PC-3 (cell line): ENCODE measurements around the gene CAMK1D.

Experiments
- EZH2 ChIP-seq: fragments of 300-600 bp; sonication (generic); IDR thresholded peaks from one replicate; pipeline ENCODE4 v1.6.1; 2017; ENCODE audit warnings: antibody characterized with exemption, mild to moderate bottlenecking, low read length; ENCODE audit not compliant: unreplicated experiment
- EZH2phosphoT487 ChIP-seq: fragments of 300-600 bp; sonication (generic); IDR thresholded peaks from 2 replicates; pipeline ENCODE4 v1.6.1; 2018; ENCODE audit warnings: mild to moderate bottlenecking, antibody characterized with exemption, low read length, borderline replicate concordance
- TF ChIP-seq, protein P1 (sequence below): fragments of 300-600 bp; sonication (generic); conservative IDR thresholded peaks from 2 replicates; pipeline ENCODE4 v1.5.1; 2017; ENCODE audit warnings: antibody characterized with exemption, low read depth, mild to moderate bottlenecking, low read length

DNA sequence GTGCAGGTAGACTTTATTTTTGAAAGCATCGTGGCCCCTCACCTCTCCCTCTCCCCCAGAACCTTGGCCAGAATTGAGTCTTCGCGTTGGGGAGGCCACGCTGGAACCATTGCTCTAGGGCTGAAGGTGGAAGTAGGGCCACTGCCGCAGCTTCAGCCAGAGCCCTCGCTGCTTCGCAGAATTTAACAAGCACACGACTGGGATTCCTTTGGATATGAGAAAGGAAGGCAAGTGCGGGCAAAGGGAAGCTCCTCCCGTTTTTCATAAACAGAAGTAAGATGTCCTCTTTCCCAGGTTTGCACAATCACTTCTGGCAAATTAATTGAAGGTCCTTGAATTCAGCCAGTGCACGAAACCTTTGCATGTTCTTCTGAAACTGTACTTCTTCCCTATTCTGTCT lies 484.1 kb downstream of the CAMK1D start:
- TF ChIP-seq, protein P1, sequence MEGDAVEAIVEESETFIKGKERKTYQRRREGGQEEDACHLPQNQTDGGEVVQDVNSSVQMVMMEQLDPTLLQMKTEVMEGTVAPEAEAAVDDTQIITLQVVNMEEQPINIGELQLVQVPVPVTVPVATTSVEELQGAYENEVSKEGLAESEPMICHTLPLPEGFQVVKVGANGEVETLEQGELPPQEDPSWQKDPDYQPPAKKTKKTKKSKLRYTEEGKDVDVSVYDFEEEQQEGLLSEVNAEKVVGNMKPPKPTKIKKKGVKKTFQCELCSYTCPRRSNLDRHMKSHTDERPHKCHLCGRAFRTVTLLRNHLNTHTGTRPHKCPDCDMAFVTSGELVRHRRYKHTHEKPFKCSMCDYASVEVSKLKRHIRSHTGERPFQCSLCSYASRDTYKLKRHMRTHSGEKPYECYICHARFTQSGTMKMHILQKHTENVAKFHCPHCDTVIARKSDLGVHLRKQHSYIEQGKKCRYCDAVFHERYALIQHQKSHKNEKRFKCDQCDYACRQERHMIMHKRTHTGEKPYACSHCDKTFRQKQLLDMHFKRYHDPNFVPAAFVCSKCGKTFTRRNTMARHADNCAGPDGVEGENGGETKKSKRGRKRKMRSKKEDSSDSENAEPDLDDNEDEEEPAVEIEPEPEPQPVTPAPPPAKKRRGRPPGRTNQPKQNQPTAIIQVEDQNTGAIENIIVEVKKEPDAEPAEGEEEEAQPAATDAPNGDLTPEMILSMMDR = no peak
- no peak for TF ChIP-seq EZH2
- no peak for TF ChIP-seq EZH2phosphoT487
